Upper lobe of left lung (tissue), 4 donors: ENCODE measurements around the gene COLEC11.

Experiments used
- CTCF ChIP-seq, 6 experiments: fragments of 450-650 bp in 4 of 6; fragments of 200-600 bp in 2 of 6; sonication (generic) in 2 of 6; IDR thresholded peaks; one replicate each; pipeline ENCODE4 v1.5.1; 2016 to 2019; ENCODE audit warnings: antibody characterized with exemption in 6 of 6
- POLR2A ChIP-seq, 4 donors: fragments of 450-650 bp; IDR thresholded peaks; one replicate each; pipeline ENCODE4 v1.5.1; 2016 to 2017; ENCODE audit warnings: antibody characterized with exemption in 4 of 4, mild to moderate bottlenecking in 2 of 4

DNA sequence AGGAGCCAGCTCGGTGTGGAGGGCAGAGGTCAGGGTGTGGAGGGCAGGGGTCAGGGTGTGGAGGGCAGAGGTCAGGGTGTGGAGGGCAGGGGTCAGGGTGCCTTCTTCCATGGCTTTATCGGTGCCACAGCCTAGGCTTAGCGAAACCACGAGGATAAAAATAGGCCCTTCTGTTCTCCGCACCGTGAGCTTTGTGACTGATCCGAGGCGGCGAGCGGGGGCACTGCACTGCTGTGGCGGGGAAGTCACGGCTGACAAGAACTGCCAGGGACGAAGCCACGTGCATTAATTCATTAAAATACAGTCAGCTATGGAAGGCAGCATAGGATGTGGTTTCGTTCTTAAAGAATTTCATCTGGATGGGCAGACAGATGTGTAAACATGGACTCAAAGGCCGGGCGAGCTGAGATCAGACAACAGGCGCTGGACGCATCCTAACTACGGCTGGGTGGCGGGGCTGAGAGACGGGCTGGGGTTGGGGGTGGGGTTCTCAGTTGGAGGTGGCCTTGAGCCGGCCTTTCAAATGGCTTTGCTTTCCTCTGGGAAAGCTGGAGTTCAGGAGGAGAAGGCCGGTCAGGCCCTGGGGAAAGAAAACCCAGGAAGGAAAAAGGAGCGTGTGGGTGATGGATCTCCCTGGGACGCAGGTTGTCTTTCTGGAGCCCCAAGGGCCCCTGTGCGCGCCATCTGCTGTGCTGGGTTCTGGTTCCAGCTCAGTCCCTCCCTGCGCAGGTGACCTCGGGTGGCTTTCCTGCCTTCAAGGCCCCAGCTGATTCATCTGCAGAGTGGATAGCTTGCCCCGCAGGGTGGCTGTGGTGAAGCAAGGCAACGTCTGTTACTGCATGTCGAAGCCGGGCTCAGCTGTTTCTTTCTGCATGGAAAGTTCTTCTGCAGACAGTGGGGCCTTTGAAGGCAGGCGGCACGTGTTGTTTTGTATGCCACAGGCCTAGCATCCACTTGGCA, 62.1 kb downstream of the COLEC11 start:
- TF ChIP-seq POLR2A (IDR thresholded peaks at IDR 0.05) (no peak), CTCF (IDR thresholded peaks at IDR 0.05) (no peak)
